ENCODE results near the gene KIF5C.

Gene KIF5C

DNA sequence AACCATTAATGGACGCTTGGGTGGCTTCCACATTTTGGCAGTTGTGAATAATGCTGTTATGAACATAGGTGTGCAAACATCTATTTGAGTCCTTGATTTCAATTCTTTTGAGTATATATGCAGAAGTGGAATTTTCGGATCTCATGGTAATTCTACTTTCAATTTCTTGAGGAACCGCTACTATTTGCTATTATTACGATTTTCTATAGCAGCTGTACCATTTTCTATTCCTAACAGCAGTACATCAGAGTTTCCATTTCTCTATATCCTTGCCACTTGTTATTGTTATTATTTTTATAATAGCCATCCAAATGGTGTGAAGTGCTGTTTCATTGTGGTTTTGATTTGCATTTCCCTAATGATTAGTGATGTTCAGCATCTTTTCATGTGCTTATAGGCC lies 69.5 kb downstream of the KIF5C start:
- Histone ChIP-seq H3K9ac (ENCODE audit: insufficient read length, low read depth) (no peak overlapping the region), H3K9me3 (ENCODE audit: insufficient read depth, low read length) (no peaks in the 10 kb centered on the region), H3K36me3 (ENCODE audit: insufficient read depth, insufficient read length, low read length) (peaks cover 37% of the 10 kb centered on the region), H3K4me3 (ENCODE audit: insufficient read length, low read depth) (no peak overlapping the region), H3K4me1 (ENCODE audit: insufficient read depth, insufficient read length) (no peaks in the 10 kb centered on the region), H3K27me3 (ENCODE audit: insufficient read depth, insufficient read length) (no peaks in the 10 kb centered on the region)
- DNase-seq (ENCODE audit: low read depth, low spot score) = no peak
- TF ChIP-seq SUZ12 (IDR thresholded peaks at IDR 0.05; ENCODE audit: extremely low read depth, insufficient read depth, insufficient read length) (no peak), ZNF274 (IDR thresholded peaks at IDR 0.05; ENCODE audit: low read depth, low read length) (no peak), YY1 (IDR thresholded peaks at IDR 0.05; ENCODE audit: insufficient read depth, insufficient read length) (no peak)

DNA sequence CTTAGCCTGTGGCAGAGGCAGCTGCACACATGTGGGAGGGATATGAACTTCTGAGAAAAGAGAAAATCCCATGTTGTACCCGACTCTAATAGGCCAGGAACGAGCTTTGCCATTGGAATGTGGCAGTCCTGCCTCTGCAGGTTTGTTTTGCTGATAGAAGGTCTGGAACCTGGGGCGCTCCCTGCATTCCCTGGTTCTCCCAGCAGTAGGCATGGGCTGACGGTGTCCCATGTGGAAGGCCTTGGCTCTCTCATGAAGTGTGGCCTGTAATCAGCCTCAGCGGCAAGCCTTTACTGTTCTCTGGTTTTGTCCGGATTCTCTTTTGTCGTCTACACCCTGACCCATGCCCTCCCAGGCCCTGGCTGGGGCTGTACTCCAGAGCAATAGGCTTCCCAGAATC lies 72.3 kb downstream of the KIF5C start:
- Histone ChIP-seq H3K4me1 (ENCODE audit: insufficient read depth, insufficient read length) (no peaks in the 10 kb centered on the region), H3K9ac (ENCODE audit: insufficient read length, low read depth) (no peak overlapping the region), H3K27me3 (ENCODE audit: insufficient read depth, insufficient read length) (no peaks in the 10 kb centered on the region), H3K36me3 (ENCODE audit: insufficient read depth, insufficient read length, low read length) (peaks cover 52% of the 10 kb centered on the region), H3K9me3 (ENCODE audit: insufficient read depth, low read length) (no peaks in the 10 kb centered on the region), H3K4me3 (ENCODE audit: insufficient read length, low read depth) (no peak overlapping the region)
- no peak for DNase-seq (ENCODE audit: low read depth, low spot score)
- TF ChIP-seq ZNF274 (IDR thresholded peaks at IDR 0.05; ENCODE audit: low read depth, low read length) = no peak
- no peak for TF ChIP-seq YY1 (IDR thresholded peaks at IDR 0.05; ENCODE audit: insufficient read depth, insufficient read length)
- TF ChIP-seq SUZ12 (IDR thresholded peaks at IDR 0.05; ENCODE audit: extremely low read depth, insufficient read depth, insufficient read length) = no peak

DNA sequence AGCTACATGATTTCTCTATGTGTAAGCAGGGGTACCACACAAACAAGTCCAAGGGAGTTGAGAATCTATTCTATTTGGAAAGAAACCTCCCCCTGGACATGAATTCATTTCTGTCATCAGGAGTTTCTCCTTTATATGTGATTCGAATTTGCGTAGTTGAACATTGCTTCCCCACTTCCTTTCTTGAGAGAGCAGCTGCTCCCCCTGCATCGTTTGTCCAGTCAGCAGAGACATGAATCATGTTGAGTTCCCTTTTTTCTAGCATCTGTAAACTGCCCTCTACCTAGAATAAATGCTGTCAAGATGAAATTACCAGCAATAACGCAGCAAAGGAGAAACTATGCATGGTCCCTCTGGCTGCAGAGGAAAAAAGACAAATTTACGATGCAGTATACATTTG lies 73.8 kb downstream of the KIF5C start:
- no peak overlapping the region for H3K4me3 ChIP-seq (ENCODE audit: insufficient read length, low read depth)
- TF ChIP-seq SUZ12 (IDR thresholded peaks at IDR 0.05; ENCODE audit: extremely low read depth, insufficient read depth, insufficient read length) (no peak), ZNF274 (IDR thresholded peaks at IDR 0.05; ENCODE audit: low read depth, low read length) (no peak), YY1 (IDR thresholded peaks at IDR 0.05; ENCODE audit: insufficient read depth, insufficient read length) (no peak)
- H3K36me3 ChIP-seq (ENCODE audit: insufficient read depth, insufficient read length, low read length) = peaks cover 48% of the 10 kb centered on the region
- no peak for DNase-seq (ENCODE audit: low read depth, low spot score)
- no peaks in the 10 kb centered on the region for H3K9me3 ChIP-seq (ENCODE audit: insufficient read depth, low read length)
- no peak overlapping the region for H3K9ac ChIP-seq (ENCODE audit: insufficient read length, low read depth)
- no peaks in the 10 kb centered on the region for H3K4me1 ChIP-seq (ENCODE audit: insufficient read depth, insufficient read length)
- H3K27me3 ChIP-seq (ENCODE audit: insufficient read depth, insufficient read length) = no peaks in the 10 kb centered on the region

DNA sequence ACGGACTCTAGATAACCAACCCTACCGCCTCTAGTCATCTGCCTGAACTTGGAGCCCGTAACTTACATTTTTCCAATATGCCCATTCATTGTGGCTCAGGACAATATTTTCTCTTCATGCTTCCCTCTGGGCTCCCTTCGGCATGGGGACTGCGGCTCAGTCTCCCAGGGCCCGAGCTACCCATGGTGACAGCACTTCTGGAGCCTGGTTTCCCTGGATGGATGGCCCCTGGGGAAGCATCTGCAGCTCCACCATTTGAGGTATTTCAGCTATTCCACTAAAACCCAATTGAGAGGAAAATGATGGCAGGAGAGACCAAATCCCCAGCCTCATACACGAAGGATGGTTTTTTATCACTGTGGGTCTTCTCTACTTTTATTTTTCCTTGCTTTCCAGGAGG lies 74.3 kb downstream of the KIF5C start:
- TF ChIP-seq ZNF274 (IDR thresholded peaks at IDR 0.05; ENCODE audit: low read depth, low read length) (no peak), SUZ12 (IDR thresholded peaks at IDR 0.05; ENCODE audit: extremely low read depth, insufficient read depth, insufficient read length) (no peak), YY1 (IDR thresholded peaks at IDR 0.05; ENCODE audit: insufficient read depth, insufficient read length) (no peak)
- no peaks in the 10 kb centered on the region for H3K9me3 ChIP-seq (ENCODE audit: insufficient read depth, low read length)
- no peaks in the 10 kb centered on the region for H3K4me1 ChIP-seq (ENCODE audit: insufficient read depth, insufficient read length)
- H3K36me3 ChIP-seq (ENCODE audit: insufficient read depth, insufficient read length, low read length) = peaks cover 48% of the 10 kb centered on the region
- DNase-seq (ENCODE audit: low read depth, low spot score) = no peak
- no peaks in the 10 kb centered on the region for H3K27me3 ChIP-seq (ENCODE audit: insufficient read depth, insufficient read length)
- H3K4me3 ChIP-seq (ENCODE audit: insufficient read length, low read depth) = no peak overlapping the region
- H3K9ac ChIP-seq (ENCODE audit: insufficient read length, low read depth) = no peak overlapping the region

DNA sequence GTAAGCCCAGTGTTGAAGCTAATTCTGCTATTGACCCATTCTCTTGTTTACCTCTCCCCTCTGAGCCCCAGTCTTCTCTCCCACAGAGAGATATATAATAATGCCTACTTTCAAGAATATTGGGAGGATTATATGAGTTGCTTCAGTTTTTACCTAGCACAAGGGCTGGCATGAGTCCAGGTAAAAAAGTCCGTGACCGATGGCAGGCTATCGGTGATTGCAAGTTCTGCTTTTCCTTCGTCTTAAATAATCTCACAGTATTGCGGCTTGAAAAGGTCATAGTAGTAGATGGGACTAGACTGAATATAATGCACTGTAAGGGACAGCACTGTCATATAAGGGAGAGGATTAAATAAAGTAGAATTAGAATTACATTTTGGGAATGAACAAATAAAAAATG lies 77.6 kb downstream of the KIF5C start:
- H3K36me3 ChIP-seq (ENCODE audit: insufficient read depth, insufficient read length, low read length) = peaks cover 48% of the 10 kb centered on the region
- no peaks in the 10 kb centered on the region for H3K27me3 ChIP-seq (ENCODE audit: insufficient read depth, insufficient read length)
- no peak for TF ChIP-seq YY1 (IDR thresholded peaks at IDR 0.05; ENCODE audit: insufficient read depth, insufficient read length)
- no peak for TF ChIP-seq ZNF274 (IDR thresholded peaks at IDR 0.05; ENCODE audit: low read depth, low read length)
- no peaks in the 10 kb centered on the region for H3K4me1 ChIP-seq (ENCODE audit: insufficient read depth, insufficient read length)
- DNase-seq (ENCODE audit: low read depth, low spot score) = no peak
- H3K9me3 ChIP-seq (ENCODE audit: insufficient read depth, low read length) = no peaks in the 10 kb centered on the region
- no peak overlapping the region for H3K9ac ChIP-seq (ENCODE audit: insufficient read length, low read depth)
- H3K4me3 ChIP-seq (ENCODE audit: insufficient read length, low read depth) = no peak overlapping the region

DNA sequence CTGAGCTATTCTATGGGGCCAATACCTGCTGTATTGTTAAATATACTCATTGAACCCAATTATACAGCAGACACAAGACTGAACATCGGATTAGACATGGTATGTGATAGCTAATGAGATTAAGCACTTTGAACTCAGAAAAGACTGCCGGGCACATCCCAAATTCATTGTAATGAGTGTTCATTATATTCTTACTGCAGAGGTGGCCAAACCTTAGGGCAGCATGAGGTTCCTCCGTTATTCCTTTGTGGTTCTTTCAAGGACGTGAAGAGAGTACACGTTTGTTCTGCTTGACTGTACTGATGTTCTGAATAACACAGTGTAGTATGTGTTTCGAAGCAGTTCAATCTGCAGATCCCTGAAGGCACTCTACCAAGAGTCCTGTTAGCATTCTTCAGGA lies 78.4 kb downstream of the KIF5C start:
- Histone ChIP-seq H3K9ac (ENCODE audit: insufficient read length, low read depth) (no peak overlapping the region), H3K36me3 (ENCODE audit: insufficient read depth, insufficient read length, low read length) (peaks cover 45% of the 10 kb centered on the region), H3K27me3 (ENCODE audit: insufficient read depth, insufficient read length) (no peaks in the 10 kb centered on the region), H3K4me1 (ENCODE audit: insufficient read depth, insufficient read length) (no peaks in the 10 kb centered on the region), H3K9me3 (ENCODE audit: insufficient read depth, low read length) (no peaks in the 10 kb centered on the region), H3K4me3 (ENCODE audit: insufficient read length, low read depth) (no peak overlapping the region)
- no peak for DNase-seq (ENCODE audit: low read depth, low spot score)
- TF ChIP-seq YY1 (IDR thresholded peaks at IDR 0.05; ENCODE audit: insufficient read depth, insufficient read length) (no peak), ZNF274 (IDR thresholded peaks at IDR 0.05; ENCODE audit: low read depth, low read length) (no peak), SUZ12 (IDR thresholded peaks at IDR 0.05; ENCODE audit: extremely low read depth, insufficient read depth, insufficient read length) (no peak)

DNA sequence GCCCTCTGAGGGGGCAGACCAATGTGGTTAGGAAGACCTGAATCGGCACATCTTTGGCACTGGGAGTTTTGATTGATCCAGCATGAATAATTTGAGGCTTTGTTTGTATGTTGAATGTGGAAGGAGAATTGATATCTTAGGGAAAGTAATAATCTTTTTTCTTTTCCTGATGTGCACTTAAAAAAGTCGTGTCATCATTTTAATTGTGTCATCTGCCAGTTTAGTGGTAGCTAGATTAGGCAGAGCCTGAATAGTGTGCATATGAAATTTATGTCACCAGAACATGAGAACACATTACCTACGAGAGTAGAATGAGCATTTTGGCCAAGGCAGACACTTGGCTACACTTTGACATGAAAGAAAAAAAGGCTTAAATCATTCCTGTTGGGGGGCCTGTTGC lies 79.5 kb downstream of the KIF5C start:
- TF ChIP-seq SUZ12 (IDR thresholded peaks at IDR 0.05; ENCODE audit: extremely low read depth, insufficient read depth, insufficient read length) (no peak), YY1 (IDR thresholded peaks at IDR 0.05; ENCODE audit: insufficient read depth, insufficient read length) (no peak), ZNF274 (IDR thresholded peaks at IDR 0.05; ENCODE audit: low read depth, low read length) (no peak)
- Histone ChIP-seq H3K4me1 (ENCODE audit: insufficient read depth, insufficient read length) (no peaks in the 10 kb centered on the region), H3K9ac (ENCODE audit: insufficient read length, low read depth) (no peak overlapping the region), H3K9me3 (ENCODE audit: insufficient read depth, low read length) (no peaks in the 10 kb centered on the region), H3K27me3 (ENCODE audit: insufficient read depth, insufficient read length) (no peaks in the 10 kb centered on the region), H3K4me3 (ENCODE audit: insufficient read length, low read depth) (no peak overlapping the region), H3K36me3 (ENCODE audit: insufficient read depth, insufficient read length, low read length) (peaks cover 39% of the 10 kb centered on the region)
- no peak for DNase-seq (ENCODE audit: low read depth, low spot score)

DNA sequence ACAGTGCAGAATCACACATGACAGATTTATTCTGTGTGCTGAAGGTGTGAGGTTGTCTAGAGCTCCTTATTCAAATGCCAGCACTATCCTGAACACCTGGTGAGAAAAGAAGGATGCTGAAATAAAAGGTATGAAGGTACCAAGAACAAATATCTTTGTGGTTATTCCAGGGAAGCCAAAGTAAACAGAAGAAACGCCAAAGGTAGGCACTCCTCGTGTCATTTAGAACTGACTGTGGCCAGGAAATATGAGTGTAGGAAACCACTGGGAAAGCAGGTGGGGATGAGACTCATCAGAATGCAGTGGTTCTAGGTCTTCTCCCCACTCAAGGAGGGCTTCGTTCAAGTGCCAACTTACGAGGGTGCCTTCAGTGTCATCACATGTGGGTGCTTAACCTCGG lies 80.8 kb downstream of the KIF5C start:
- peaks cover 31% of the 10 kb centered on the region for H3K36me3 ChIP-seq (ENCODE audit: insufficient read depth, insufficient read length, low read length)
- no peaks in the 10 kb centered on the region for H3K4me1 ChIP-seq (ENCODE audit: insufficient read depth, insufficient read length)
- no peak overlapping the region for H3K4me3 ChIP-seq (ENCODE audit: insufficient read length, low read depth)
- H3K27me3 ChIP-seq (ENCODE audit: insufficient read depth, insufficient read length) = no peaks in the 10 kb centered on the region
- no peak overlapping the region for H3K9ac ChIP-seq (ENCODE audit: insufficient read length, low read depth)
- TF ChIP-seq SUZ12 (IDR thresholded peaks at IDR 0.05; ENCODE audit: extremely low read depth, insufficient read depth, insufficient read length) = no peak
- TF ChIP-seq ZNF274 (IDR thresholded peaks at IDR 0.05; ENCODE audit: low read depth, low read length) = no peak
- no peak for TF ChIP-seq YY1 (IDR thresholded peaks at IDR 0.05; ENCODE audit: insufficient read depth, insufficient read length)
- DNase-seq (ENCODE audit: low read depth, low spot score) = no peak
- no peaks in the 10 kb centered on the region for H3K9me3 ChIP-seq (ENCODE audit: insufficient read depth, low read length)

All from NT2/D1 (cell line).